ENCODE data around the gene ZDHHC13.

The ZDHHC13 gene

DNA sequence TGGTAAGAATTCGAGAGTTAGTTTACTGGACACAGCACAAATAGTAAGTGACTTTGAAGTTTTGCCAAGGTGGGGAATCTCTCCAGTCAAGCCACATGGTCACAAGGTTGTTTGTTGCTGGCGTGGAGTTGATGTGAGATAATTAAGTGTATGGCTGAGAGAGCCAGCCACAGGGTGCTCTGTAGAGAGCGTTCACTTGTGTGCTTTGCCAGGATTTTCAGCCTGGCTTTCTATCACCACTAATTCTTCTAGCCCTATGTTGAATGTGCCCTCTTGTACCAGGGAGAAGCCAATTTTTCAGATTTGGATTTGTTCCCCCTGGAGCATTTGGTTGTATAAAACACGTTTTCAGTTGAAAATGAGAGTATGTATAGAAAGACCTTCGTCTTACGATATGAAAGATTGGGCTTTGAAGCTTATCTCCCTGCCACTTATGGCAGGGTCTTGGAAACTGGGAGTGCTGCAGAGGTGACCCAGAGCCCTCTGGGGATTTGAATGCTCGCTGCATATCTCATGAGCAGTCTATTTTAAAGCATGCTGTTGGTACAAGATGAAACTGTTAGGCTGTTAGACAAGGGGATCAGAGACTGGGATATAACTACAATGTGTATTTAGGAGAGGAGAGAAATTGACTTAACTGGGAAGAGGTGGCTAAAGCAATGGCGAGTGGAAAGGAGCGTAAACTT, 56.2 kb downstream of the ZDHHC13 start:
- DNase-seq: no peak

DNA sequence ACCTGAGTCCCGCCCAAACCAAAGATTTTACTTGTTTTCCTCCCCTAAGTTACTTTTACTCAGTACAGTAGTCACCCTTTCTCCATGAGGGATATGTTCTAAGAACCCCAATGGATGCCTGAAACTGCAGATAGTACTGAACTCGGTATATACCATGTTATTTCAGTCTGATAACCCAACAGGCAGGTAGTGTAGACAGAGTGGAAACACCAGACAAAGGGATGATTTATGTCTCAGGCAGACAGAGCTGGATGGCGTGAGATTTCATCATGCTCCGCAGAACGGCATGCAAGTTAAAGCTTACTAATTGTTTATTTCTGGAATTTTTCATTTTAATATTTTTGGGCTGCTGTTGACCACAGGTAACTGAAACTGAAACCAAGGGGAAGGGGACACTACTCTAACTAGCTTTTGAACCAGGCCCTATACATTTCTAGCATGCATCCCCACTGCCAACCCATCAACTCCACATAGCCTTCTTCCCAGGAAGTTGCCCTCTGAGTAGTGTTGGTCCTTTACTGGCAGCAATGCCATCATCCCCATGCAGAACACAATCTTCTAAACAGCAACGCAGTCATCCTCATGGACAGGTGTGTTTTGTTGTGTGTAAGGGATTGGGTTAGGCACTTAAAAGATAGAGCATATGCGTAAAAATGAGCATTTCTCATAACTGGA, 57.1 kb downstream of the ZDHHC13 start:
- DNase-seq: no peak

DNA sequence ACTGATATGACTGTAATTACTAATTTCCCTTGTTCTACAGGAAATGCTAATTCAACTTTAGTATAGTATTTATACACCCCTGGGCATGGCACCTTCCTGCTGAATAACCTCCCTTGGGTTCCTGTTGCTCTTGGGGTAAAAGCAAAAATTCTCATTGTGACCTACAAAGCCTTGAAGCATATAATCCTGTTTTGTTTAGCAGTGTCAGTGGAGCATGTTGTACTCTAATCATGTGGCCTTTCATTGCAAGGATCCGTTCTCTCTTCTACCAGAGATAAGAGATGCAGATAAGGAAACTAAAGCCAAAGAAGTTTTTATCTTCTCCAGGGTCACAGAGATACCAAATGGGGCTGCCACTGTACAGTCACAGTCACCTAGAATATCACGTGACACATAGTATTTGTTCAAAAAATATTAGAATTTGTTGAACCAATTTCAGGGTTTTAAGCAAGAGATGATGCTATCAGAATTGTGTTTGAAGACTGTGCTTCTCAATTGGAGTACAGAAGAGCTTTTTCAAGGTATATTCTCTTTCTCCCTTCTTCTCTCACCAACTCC, 59.7 kb downstream of the ZDHHC13 start:
- DNase-seq: no peak

DNA sequence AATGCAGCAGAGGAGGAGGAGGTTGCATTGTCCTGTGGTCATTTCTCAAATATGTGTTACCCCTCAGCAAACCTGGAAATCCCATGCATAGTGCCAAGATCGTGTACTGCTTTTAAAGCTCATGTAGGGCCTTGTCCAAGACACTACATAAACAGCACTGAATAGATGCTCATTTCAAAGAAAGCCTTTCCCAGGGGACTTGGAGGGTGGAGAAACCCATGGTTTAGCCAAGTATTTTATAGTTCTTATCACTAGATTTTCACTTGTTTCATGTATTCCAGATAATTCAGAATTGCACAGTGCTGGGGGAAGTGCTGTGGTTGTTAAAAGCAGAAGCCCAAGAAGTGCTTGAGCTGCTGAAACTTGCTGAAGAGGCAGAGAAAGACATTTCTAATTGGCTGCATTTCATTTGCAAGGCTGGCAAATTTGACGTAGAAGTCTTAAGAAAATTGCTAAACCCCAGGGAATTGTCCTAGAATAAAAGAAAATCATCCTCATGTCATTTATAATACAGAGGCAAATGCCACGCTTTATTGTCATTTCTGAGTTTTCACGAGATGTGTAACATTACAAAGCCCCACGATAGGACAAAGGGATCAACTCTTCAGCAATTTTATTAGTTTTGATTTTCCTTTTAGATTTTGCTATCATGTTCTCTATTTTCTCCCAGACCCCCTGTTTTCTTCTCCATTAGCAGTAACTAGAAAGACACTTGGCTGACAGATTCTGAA, 64.7 kb downstream of the ZDHHC13 start:
- no peak for DNase-seq

DNA sequence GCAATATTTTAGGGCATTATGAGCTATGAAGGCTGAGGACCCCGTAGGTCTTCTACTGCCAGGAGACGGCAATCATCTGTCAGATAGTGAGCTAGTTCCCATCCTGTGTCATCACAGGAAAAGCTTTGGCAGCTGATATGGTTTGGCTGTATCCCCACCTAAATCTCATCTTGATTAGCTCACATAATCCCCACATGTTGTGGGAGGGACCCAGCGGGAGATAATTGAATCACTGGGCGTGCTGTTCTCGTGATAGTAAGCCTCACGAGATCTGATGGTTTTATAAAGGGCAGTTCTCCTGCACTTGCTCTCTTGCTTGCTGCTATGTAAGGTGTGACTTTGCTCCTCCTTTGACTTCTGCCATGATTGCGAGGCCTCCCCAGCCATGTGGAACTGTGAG, 66.7 kb downstream of the ZDHHC13 start:
- no peak for DNase-seq

DNA sequence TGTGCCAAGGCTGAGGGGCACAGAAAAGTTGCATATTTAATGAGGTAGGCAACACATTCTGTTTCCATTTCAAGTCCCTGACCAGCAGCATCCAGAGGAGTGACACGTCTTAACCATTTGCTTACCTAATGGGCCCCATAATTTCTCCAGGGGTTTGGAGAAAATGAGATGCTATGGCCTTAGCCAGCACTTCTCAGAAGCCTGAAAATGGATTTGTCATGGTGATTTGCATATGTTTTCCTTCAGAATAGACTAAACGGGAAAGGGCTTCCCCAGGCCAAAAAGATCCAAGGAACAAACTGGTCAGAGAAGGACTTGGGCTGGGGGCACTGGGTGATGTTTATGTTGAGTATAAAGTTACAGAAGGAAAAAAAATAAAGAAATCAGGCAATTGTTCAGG, 68.1 kb downstream of the ZDHHC13 start:
- no peak for DNase-seq

DNA sequence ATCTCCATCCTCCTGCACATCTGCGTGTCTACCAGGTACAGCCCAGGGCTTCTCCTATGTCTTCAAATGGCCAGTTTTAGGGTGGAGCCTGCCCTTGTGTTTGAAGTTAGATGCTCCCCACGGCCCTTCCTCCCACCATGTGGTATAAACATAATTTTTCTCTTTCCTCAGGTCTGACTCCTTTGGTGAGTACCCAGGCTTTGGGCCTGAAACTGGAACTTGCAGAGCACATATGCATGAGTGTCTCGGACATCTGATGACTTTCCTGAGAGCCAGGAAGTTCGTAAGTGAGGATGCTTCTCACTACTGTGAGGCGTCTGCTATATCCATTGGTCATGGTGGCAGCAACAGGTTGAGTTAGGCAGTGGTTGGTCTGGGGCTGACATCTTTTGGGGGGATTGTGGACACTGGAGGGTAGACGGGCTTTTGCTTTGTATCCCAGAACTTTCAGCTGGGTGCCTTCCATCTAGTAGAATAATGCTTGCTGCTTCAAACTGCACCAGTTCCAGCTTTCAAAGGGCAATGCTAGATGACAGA, 68.6 kb downstream of the ZDHHC13 start:
- DNase-seq: no peak

DNA sequence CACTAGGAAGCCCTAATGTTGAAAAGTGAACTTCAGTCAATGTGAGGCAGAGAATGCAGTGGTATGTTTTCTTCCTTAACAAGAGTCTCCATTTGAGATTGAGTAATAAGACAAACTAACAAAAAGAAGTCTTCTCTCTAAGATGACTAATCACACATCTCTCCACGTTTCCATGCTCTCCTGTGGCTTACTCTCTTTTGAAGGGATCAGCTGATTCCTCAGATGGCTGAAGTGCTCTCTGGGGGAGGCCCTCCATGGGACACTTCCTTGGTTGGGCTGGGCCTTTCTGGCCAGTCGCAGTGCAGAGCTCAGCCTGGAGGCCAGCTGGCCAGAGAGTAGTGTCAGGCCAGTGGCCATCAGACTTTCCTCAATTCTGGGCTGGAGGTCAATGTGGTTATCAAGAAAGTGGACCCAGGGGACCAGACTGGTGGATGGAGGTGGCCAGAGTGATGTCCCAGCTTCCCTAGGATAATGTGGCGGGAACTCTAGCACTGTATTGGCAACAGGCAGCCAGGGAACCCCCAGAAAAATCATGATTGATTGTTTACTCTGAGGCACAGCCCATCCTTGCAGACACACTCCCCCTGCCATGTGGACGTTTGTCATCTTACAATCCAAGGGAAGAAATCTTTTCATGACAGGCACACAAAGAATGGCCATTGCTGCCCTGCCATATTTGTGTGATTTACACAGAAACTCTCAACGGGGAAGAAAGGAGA, 70.3 kb downstream of the ZDHHC13 start:
- DNase-seq: no peak

DNA sequence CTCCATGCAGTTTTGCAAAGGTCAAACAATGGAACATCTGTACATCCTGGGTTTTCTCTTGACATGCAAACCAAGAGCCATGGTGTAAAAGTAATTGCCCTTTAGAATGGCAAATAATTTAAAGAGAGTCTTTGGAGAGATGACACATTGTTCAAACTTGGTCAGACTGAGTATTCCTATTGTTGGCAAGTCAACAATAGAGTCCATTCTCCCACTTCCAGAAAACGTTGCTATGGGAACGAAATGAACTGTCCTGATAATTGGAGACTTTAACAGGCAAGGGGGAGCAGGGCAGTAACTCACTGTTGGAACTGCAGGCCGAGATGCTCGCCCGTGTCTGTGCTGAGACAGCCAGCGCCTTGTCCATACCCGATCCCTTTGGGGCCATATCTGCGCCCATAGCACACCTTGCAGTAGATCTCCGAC, 70.9 kb downstream of the ZDHHC13 start:
- no peak for DNase-seq

DNA sequence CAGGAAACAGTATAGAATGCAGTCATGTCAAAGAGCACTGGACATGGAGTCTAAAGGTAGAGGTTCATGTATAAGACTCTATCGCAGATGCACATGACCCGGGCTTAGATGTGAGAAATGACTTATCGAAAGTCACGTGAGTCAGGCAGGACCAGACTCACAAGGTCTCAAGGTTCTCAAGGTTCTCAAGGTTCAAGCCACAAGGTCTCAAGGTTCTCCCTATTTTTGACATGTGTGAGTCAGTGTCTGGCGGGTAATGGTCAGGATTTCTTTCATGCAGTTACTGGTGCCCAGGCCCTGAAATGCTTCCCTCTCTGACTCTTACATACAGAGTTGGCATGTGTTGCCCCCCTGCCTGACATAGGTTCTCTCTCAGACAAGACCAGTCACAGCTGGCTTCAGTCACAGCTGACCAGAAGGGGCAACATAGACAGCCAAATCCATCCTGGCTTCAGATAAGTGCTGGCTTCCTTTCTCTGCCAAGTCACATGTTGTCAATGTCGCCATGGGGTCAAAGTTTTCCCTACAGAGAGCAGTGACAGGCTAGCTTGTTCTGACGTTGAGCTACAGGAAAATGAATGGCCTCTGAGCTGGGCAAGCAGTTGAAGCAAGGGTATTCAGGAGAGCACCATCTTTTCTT, 74.7 kb downstream of the ZDHHC13 start:
- no peak for DNase-seq

DNA sequence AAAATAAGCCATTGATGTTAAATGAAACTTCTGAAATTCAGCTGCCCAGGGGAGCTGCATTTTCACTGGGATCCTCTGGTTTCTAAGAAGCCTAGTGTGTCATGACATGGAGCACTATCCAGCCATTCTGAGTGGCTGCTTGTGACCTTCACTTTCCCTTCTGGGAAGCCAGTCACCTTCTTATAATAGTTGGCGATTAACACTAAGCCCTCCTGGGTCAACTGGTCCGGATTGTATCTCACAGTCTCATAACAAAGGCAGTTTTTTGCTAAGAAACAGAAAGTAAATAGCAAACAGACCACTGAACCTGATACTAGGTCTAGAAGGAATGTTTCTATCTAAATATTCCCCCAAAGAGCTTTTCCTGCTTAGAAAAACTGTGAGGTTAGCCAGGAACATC, 76.9 kb downstream of the ZDHHC13 start:
- DNase-seq: no peak

DNA sequence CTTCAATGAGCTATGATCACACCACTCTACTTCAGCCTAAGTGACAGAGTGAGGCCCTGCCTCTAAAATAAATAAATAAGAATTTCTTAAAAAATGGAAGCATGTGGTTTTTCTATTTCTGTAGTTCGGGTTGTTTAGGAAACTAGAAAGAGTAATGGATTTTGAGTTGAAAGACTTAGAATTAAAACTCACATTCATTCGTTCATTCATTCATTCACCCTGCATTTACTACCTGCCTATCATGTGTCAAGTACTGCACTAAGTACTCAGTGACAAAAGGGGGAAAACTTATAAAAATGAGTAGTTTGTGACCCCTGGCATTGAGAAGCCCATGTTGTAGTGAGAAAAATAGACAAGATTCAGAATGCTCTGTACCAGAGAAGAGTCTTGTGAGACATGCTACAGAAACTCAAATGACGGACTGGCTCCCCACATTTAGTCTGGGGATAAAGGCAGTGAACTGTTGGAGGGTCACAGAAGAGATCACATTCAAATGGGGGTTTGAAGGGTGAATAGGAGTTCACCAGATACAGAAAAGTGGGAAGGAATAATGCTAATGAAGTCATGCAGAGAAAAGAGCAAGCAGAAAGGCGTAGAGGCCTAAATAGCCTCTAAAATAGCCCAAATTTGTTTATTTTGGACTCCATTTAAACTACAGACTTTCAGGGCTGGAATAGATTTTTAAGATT, 77.8 kb downstream of the ZDHHC13 start:
- DNase-seq: no peak

DNA sequence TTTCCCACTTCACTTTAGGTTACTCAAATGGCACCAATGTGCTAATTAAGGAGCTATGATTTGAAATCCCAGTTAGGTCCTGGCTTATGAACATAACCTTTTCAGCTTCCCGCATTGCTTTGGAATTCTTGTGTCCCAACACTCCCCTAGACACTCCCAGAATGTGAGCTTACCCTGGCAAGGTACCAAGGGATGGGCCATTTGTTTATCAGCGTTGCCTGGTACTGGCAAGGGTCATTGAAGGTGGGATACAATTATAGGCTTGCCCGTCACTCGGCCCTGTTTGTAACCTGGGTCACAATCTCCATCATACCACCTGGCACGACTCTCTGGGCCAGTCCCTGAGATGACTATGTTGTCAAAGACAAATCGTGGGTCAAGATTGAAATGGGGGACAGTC, 79.5 kb downstream of the ZDHHC13 start:
- no peak for DNase-seq

DNA sequence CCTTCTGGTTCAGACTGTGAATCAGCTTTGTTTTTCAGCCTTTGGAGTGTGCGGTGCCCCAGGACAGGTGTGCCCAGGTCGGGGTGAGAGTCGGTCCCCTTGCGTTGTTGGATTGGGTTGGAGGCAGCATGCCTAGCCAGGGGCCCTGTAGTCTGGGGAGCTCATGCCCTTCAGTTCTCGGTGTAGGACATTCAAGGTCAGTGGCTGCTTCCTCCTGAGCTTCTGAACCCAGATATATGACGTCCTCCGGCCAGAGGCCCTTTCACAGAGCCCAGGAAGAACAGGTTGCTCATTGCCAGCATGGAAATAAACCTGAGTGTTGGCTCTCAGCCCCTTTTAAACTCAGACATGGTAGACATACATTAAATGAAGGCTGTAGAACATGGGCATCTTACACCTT, 82.1 kb downstream of the ZDHHC13 start:
- DNase-seq: no peak

DNA sequence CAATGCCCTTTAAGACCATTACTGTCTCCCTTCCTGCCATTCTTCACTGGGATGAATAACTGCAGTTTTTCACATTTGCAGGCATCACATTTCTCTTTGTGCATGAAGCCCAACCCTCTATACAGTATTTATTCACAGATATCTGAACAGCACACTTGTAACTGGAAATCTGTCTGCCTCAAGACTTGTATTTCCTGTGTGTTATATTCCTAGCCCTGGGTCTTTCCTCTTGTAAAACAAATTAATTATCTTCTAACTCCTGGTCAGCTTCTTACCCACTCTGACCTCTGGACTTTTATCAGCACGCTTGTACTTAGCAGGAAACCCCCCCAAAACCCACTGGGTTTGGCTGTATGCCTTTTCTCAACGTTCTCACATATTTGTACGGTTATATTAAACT, 82.8 kb downstream of the ZDHHC13 start:
- no peak for DNase-seq

DNA sequence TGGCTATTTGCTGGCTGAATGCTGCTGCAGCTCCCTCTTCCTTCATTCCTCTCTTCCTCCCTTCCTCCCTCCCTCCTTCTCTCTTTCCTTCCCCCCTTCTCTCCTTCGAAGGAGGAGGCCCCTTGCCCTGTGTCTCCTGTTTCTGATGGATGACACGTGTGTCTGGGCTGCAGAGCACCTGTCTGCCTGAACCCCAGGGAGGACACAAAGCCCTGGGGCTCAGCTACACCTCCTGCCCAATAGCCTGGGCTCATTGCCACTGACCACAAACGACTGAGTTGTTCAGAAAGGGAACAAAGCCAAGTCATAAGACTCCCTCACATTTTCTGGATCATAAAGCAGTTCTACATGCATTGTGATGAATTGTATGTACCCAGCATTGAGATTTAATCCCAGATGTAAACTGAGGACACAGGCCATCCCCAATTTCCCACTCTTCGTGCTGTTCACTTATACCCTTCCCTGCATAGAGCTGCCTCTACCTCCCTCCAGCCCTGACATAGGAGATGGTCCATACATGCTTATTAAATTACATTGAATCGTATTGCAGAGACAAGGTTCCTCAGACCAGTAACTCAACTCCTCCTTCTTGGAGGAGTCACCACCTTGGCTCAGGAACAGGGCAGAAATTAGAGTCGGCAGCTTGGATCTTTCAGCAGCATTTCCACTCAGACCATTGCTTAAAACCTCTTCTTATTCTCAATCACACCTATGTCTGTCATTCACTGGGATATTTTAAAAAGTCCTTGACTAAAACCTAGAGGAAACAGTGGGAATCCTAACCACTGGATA, 83.6 kb downstream of the ZDHHC13 start:
- DNase-seq: no peak

DNA sequence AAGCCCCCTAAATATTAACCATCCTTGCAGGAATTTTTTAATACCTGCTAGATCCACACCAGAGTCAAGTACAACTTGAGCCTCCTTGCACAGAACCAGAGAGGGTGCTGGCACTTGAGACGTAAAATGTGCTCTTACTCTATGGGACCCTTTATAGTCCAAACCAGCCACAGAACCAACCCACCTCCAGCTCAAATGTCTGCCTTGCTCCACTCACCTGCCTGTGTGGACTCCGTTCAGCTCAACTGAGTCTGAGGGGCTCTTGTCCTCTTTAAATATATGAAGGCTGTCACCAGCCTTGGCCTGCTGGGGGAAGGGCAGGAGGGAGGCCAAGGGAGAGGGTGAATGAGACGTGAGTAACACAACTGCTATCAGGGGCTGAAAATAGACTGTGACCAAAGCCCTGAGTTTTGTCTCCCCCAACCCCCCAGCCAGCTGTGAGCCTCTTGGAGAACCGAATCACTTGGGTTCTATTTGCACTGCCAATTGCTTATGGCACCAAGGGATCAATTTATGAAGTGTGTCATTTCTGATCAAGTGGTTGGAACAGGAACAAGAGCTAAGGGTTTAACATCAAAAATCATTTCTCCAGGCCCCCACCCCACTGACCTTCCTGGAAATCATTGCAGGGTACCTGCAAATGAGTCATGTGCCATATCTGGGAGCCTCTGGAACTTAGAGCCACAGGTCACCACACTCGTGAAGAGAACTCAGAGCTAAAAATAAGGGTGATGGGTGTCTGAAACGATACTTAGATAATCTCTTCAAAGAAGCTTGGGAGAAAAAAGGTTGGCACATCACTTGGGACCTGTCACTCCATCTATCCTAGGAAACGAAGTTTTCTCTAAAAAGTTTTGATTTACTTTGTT, 85.0 kb downstream of the ZDHHC13 start, which contains the start of gene CSRP3:
Gene CSRP3, minus strand, starts transcription at position 247 of the 869 bp plus-strand sequence. CDS start 9,535 bp downstream, outside the sequence.
- no peak for DNase-seq

DNA sequence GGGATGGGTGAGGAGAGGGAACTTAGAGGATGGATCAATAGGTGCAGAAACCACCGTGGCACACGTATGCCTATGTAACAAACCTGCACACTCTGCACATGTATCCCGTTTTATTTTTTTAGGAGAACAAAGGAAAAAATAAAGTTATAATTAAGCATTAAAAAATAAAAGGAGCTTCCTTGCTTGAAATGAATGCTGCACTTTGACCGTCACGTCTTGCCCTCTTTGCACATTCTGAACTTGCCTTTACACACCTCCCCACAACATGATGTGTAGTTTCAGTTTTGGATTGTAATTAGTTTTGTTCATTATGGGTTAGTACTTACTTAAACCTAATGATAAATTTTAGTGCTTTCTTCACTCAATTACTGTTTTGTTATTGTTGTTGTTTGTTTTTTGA, 87.9 kb downstream of the ZDHHC13 start:
- no peak for DNase-seq

DNA sequence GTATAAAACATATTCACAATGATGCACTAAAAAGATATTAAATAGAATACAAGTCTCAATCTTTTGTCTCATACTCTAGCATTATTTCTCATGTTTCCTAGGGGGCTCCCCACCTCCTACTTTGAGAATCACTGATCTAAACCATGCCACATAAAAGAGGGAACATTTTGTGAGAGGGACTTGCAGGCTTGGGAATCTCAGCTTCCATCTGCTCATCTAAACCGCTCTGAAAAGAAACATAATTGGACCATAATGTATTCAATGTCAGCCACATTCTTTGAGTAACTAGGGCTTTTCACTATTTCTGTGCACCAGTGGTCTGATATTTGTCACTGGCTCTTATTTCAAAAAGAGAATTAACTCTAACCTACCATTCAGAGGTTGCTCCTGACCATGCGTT, 91.2 kb downstream of the ZDHHC13 start:
- DNase-seq: no peak

Data from activated naive CD4-positive, alpha-beta T cell treated with anti-CD3 and anti-CD28 coated beads, Interleukin-2, amount 50 U/mL, for 16 hours (primary cell).